Dedifferentiated amniotic fluid mesenchymal stem cell (primary cell): ENCODE measurements around the gene ARHGAP8.
"Not testable (repeated sequence)": the region's sequence is repeated elsewhere in the genome, so short reads cannot be mapped to it uniquely, and the experiment has no call there.

Experiments
- DNase-seq: peaks from one replicate; pipeline ENCODE4 v3.0.0-alpha.2; 2016; ENCODE audit errors: extremely low spot score

Gene ARHGAP8

DNA sequence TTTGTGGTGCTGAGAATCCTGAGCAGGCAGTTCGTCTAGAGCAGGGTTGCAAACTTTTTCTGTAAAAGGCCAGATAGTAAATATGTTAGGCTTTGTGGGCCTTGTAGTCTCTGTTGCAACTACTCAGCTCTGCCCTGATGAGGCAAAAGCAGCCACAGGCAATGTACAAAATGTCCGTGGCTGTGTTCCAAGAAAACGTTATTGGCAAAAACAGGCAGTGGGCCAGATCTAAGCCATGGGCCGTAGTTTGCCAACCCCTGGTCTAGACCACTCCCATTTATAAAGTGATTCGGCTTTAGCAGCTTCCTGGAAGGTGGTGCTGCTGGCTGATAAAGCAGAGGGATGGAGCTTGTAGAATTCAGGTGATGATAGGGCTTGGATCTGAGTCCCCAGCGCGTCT is 106.4 kb downstream of the ARHGAP8 start:
- DNase-seq: not testable (repeated sequence)

GRCh38 chr22:44859641-44860040 is 107.3 kb downstream of the ARHGAP8 start:
- DNase-seq: no peak

- no peak for DNase-seq
Observed at GRCh38 chr22:44860311-44860710, 107.9 kb downstream of the ARHGAP8 start.

GRCh38 chr22:44861245-44861644 is 108.9 kb downstream of the ARHGAP8 start:
- DNase-seq: no peak

- no peak for DNase-seq
Observed at GRCh38 chr22:44862281-44862680, 109.9 kb downstream of the ARHGAP8 start.

DNA sequence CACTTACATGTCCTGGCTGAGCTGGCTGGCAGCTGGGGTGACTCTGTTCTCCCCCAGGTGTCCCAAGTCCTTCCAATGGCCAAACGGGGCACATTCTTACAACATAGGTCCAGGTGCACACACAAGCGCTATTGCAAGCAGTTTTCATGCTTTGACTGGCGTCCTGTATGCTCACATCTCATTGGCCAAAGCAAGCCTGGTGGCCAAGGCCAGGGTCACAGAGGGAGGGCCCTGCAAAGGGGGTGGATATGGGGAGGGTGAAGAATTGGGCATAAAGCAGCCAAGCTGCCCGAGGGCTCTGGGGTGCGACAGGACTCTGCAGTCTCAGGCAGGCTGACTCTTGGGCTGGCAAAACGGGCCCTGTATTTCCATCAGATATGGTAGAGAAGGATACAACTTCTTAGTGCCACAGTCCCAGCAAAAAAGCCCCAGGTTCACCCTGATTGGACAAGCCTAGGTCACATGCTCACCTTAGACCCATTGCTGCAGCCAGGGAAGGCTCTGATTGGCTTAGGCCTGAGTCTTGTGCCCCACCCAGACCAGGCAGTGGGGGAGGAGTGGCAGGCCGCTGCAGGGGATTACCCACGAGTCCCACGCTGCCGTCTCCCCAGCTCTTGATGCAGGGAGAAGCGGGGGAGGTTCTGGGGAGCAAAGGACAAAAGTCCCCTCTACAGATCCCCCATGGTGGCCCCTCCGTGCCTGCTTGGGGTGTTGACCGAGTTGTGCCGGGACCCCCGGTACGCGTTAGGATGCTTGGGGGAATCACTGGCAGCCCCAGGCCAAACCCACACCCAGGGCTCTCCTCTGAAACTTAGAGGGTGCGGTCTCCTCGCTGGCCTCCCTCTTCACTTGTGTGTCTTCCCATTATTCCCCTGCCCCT is 110.8 kb downstream of the ARHGAP8 start:
- no peak for DNase-seq

DNA sequence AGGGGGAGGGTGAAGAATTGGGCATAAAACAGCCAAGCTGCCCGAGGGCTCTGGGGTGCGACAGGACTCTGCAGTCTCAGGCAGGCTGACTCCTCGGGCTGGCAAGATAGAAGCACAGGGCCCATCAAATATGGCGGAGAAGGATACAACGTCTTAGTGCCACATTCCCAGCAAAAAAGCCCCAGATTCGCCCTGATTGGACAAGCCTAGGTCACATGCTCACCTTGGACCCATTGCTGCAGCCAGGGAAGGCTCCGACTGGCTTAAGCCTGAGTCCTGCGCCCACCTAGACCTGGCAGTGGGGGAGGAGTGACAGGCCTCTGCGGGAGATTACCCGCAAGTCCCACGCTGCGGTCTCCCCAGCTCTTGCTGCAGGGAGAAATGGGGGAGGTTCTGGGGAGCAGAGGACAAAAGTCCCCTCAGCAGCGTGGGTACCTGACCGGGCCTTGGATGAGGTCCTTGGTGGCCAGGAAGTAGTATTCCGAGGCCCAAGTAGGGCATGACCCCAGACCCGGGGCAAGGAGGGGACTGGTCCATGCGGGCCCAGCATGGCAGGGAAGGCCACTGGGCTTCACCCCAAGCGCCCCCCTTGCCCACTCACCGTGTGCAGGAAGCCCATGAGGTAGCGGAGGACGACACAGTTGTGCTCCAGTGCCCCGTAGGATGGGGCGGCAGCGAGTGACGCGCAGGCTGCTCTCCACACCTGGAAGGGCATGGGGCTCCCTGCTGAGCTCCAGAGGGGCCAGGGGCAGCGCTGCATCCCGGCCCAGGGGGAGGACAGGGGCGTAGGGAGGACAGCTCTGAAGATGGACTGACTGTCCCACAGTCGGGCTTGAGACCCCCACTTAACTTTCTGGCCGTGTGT is 113.0 kb downstream of the ARHGAP8 start:
- no peak for DNase-seq

- DNase-seq: no peak
Observed at GRCh38 chr22:44869196-44869595, 116.8 kb downstream of the ARHGAP8 start.

DNA sequence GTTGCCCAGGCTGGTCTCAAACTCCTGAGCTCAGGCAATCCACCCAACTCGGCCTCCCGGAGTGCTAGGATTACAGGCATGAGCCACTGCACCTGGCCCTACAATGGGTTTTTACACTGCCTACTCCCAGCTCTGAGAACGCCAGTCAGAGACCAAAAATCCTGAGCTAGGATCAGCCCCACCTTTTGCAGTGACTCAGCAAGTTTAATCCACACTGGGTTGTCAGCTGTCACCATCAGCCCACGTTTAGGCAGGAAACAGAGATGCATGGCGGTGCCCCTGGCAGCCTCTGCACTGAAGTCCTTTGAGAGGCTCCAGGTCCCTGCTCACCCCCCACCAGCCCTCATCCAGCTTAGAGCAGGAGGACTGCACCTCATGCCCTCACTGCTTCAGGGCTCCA is 117.6 kb downstream of the ARHGAP8 start:
- DNase-seq: no peak

- no peak for DNase-seq
Observed at GRCh38 chr22:44871782-44872181, 119.4 kb downstream of the ARHGAP8 start.

GRCh38 chr22:44876921-44877320 is 124.5 kb downstream of the ARHGAP8 start:
- no peak for DNase-seq

DNA sequence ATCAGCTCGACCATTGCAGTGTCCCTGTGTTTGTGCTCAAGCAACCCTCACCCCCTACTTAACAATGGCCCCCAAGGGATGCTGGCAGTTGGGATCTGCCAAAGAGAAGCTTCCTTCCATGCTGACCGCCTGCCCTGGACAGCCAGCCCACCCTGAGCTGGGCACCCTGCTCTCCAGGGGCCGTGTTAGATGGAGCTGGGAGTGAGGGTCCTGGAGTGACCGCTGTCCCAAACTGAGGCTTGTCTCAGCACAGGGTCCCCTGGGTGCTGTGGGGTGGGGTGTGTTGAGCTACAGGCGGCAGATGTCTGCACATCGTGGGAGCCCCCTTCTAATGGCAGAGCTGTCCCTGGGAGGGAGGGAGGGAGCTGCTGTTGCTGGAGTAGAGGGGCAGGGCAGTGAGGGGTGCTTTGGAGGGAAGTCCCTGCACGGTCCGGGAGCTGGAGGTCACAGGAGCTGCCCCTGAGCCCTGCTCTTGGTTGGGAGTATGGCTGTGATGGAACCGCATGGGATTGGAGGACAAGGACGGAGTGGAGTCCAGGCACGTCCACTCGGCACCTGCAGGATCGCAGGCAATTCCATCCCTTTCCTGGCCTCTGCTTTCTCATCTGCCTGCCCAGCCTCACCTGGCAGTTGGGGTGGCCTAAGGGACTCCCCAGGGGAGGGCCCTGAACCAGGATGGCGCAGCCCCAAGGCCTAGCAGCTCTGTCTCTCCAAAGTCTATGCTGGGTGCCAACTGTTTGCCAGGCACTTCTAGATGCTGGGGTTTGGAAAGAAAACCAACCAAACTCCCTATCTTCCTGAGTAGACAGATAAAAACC is 126.3 kb downstream of the ARHGAP8 start:
- DNase-seq: no peak

DNA sequence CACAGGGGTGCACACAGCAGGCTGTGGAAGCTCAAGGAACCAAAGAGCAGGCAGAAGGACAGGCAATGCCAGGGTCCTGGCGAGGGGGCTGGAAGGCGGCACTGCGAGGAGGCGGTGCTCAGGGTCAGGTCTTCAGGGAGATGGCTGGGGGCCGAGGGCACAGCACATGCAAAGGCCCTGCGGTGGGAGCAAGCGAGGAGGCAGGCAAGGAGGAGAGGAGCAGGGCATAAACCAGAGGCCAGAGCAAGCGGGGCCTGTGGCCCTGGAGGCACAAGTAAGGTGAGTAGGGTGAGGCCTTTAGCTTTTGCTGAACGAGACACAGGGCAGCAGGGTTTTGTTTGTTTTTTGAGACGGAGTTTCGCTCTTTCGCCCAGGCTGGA is 126.9 kb downstream of the ARHGAP8 start:
- no peak for DNase-seq

DNA sequence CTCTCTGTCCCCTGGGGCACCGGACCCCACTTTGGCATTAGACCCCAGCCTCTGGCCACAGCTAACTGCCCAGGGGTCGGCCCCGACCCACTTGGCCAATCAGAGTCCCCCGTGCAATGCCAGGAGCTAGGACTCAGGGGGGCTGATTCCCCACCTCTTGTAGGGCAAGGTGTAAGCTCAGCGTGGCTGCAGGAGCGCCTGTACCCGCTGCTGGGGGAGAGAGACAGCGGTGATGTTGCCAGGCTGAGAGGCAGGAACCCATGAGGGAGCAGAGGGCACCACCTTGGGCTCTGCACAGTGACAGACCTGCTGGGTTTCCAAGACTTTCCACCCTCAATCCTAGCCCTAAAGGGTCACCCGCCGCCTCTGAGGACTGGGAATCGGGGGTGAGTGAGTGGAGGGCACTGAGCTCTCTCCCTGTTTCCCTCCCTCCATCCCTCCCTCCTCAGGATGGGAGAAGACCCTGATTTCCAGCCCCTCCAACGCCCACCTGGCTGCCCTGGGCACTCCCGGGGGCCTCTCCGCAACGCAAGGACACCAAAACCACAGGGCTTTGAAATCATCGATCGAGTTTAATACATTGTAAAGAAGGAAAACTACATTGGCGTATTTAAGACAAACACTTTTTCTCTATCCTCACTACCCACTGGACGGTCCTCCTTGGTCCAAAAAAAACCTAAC is 128.4 kb downstream of the ARHGAP8 start:
- DNase-seq: no peak

GRCh38 chr22:44881624-44882023 is 129.2 kb downstream of the ARHGAP8 start:
- no peak for DNase-seq

DNA sequence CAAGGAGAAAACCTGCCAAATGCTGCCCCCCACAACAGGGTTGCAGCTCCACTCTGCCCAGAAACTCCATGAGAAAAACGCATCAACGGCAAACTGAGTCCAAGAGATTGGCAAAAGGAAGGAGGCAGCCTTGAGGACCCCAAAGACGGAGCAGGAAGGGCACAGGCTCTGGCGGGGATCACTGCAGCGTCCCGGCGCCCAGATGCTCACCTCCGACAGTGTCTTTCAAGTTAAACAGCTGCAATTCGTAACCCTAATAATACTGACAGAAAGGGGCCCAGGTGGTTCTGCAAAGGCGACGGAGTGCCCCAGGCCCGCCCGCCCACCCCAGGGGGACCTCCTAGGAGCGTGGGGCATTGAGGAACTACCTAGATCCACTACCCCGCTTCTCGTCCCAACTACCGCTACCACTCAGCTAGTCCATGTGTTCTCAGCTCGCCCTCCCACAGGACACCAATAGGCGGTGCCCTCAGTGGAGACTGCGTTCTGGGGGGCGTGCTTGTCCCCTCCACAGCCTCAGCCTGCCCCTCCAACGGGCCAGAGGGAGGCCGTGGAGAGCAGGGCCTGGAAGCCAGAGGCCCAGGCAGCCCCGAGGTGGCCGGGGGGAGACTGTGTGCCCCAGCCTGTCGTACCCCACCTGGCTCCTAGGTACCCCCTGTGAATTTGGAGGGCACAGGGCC is 130.0 kb downstream of the ARHGAP8 start:
- no peak for DNase-seq

GRCh38 chr22:44883011-44883421 is 130.6 kb downstream of the ARHGAP8 start:
- DNase-seq: no peak

DNA sequence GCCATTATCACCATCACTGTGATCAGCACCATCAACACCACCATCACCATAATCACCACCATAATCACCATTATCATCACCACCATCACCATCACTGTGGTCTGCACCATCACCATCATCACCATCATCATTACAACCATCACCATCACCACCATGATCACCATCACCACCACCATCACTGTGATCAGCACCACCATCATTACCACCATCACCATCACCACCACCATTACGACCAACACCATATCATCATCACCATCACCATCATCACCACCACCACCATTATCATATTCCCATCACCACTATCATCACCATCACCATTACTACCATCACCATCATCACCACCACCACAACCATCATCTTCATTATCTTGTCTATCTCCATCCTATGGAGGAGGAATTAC is 132.2 kb downstream of the ARHGAP8 start:
- no peak for DNase-seq

GRCh38 chr22:44884968-44885805 is 132.8 kb downstream of the ARHGAP8 start:
- no peak for DNase-seq

DNA sequence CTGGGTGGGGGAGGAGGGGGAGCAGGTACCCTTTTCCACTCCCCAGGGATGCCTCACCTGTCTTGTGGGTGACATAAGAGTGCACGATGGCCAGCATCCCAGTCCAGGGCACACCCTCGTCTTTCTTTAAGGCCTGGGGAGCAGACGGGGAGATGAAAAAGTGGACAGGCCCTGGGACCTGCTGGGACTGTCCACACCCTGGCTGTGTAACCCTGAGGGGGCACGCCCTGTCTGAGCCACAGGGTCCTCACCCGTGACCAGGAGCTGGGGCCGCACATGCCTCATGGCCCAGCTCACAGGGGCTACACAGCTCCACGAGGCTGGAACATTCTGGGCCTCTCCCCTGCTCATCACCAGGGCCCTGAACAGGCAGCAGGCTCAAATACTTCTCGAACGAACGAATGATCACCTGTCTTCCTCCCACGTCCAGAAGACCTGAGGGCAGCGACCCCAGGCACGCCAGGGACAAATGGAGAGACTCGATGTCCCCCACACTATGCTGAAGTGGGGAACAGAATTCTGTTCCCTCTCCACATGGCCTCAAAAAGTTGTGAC is 133.5 kb downstream of the ARHGAP8 start:
- no peak for DNase-seq
